K562 (cell line): ENCODE measurements around the gene MASP1. TPM values are rescaled to one million over a fixed set of nuclear protein-coding genes. Genes with fewer than 3 reads are reported as not detected.

Experiments used
- ATAC-seq: fragments of 200-7000 bp; cut with Tn5 transposase; 3 replicates; pipeline ENCODE4 v1.9.1; 2020; ENCODE audit warnings: moderate library complexity
- BruUV-seq: library from RNA; stranded (reverse); fragments of 400-500 nt; replicated peaks from 2 replicates; lab custom pipeline; 2021; lab: Mats Ljungman, UMichigan
- CTCF ChIA-PET: fragments of 300-600 bp; formaldehyde crosslinking; extraction: SDS; loops from one replicate; lab custom pipeline; 2021; ENCODE audit warnings: low intra/inter-chr PET ratio; lab: Yijun Ruan, JAX
- POLR2A ChIA-PET: fragments of 300-600, 350-650 bp; sonication (Branson Sonifier 250); formaldehyde crosslinking; extraction: SDS; loops from one replicate; lab custom pipeline; 2021; ENCODE audit warnings: antibody characterized with exemption, inconsistent platforms; lab: Yijun Ruan, JAX
- DNase-seq, 4 experiments: peaks; one replicate each; pipeline versions ENCODE4 v3.0.0 to v3.0.0-alpha.2; 2011 to 2018; ENCODE audit warnings: low spot score in 3 of 4, mixed read lengths in 3 of 4; ENCODE audit errors: extremely low read depth in 1 of 4
- FAIRE-seq: peaks from 2 replicates; lab custom pipeline; 2011; peaks lifted over from hg19 to GRCh38; lab: Jason Lieb, UNC
- H2AFZ ChIP-seq: 2 replicates; pipeline ENCODE4 v1.6.0; 2011; ENCODE audit warnings: low read depth, low read length, control low read depth, inconsistent platforms
- H3K27ac ChIP-seq: fragments of 200-600 bp; 3 replicates; pipeline ENCODE4 v1.8.0; 2011; ENCODE audit warnings: low read depth, mild to moderate bottlenecking, control low read depth, inconsistent platforms, low read length, moderate library complexity, mixed read lengths; ENCODE audit errors: extremely low read depth
- H3K27me3 ChIP-seq, 2 experiments: fragments of 300-600 bp in 1 of 2; 2 replicates in 1 of 2; 3 replicates in 1 of 2; pipeline versions ENCODE4 v1.6.0 to v1.8.0; 2011; ENCODE audit warnings: inconsistent platforms in 2 of 2, low read length in 2 of 2, mild to moderate bottlenecking in 1 of 2, mixed read lengths in 1 of 2, moderate library complexity in 1 of 2; ENCODE audit not compliant: control insufficient read depth in 2 of 2, insufficient read depth in 2 of 2
- H3K36me3 ChIP-seq: fragments of 300-600 bp; 3 replicates; pipeline ENCODE4 v1.8.0; 2011; ENCODE audit warnings: mild to moderate bottlenecking, low read length, inconsistent platforms; ENCODE audit not compliant: control insufficient read depth, insufficient read depth
- H3K4me1 ChIP-seq, 2 experiments: fragments of 200-600 bp in 1 of 2; replicated peaks in 1 of 2; 2 replicates in 1 of 2; 3 replicates in 1 of 2; pipeline versions ENCODE4 v1.5.1 to v1.8.0; 2011; ENCODE audit warnings: inconsistent platforms in 2 of 2, low read length in 2 of 2, mild to moderate bottlenecking in 1 of 2, mixed read lengths in 1 of 2, moderate library complexity in 1 of 2; ENCODE audit not compliant: control insufficient read depth in 2 of 2, insufficient read depth in 2 of 2
- H3K4me2 ChIP-seq: 2 replicates; pipeline ENCODE4 v1.6.1; 2011; ENCODE audit warnings: low read length, control low read depth, inconsistent platforms, mixed read lengths; ENCODE audit not compliant: insufficient read depth
- H3K4me3 ChIP-seq: fragments of 200-600 bp; sonication (generic), shearing (Covaris generic); 2 replicates; pipeline ENCODE4 v1.5.1; 2016; ENCODE audit warnings: control low read depth, inconsistent platforms
- H3K79me2 ChIP-seq: fragments of 200-600 bp; 3 replicates; pipeline ENCODE4 v1.8.0; 2011; ENCODE audit warnings: low read length, inconsistent platforms; ENCODE audit not compliant: control insufficient read depth, insufficient read depth
- H3K9ac ChIP-seq, 2 experiments: 2 replicates each; pipeline versions ENCODE4 v1.6.0 to v1.6.1; 2011; ENCODE audit warnings: low read depth in 2 of 2, low read length in 2 of 2, control low read depth in 1 of 2, inconsistent platforms in 1 of 2, mild to moderate bottlenecking in 1 of 2, mixed read lengths in 1 of 2; ENCODE audit not compliant: insufficient read depth in 1 of 2
- H3K9me1 ChIP-seq: one replicate; pipeline ENCODE4 v1.6.0; 2011; ENCODE audit warnings: inconsistent platforms, mild to moderate bottlenecking, low read length, moderate library complexity; ENCODE audit not compliant: control insufficient read depth, insufficient read depth
- H3K9me3 ChIP-seq: replicated peaks from 2 replicates; pipeline ENCODE4 v1.5.1; 2011; ENCODE audit warnings: low read depth, low read length, inconsistent platforms; ENCODE audit not compliant: control insufficient read depth, insufficient read depth
- H4K20me1 ChIP-seq: replicated peaks from 2 replicates; pipeline ENCODE4 v1.6.1; 2011; ENCODE audit warnings: low read length, inconsistent platforms, mixed read lengths; ENCODE audit not compliant: control insufficient read depth, insufficient read depth
- BRF1 ChIP-seq: IDR thresholded peaks from 3 replicates; pipeline ENCODE4 v1.6.1; 2011; ENCODE audit warnings: borderline replicate concordance, mild to moderate bottlenecking; ENCODE audit not compliant: insufficient read length; ENCODE audit errors: extremely low read depth
- CBX2 ChIP-seq: fragments of 200-600 bp; sonication (generic); IDR thresholded peaks from one replicate; pipeline ENCODE4 v1.6.1; 2012; ENCODE audit warnings: mild to moderate bottlenecking, low read length, inconsistent platforms; ENCODE audit not compliant: insufficient read depth, poor library complexity, severe bottlenecking
- CCAR2 ChIP-seq: fragments of 200-400 bp; formaldehyde crosslinking; IDR thresholded peaks from 2 replicates; pipeline ENCODE4 v1.6.1; 2017; ENCODE audit warnings: mild to moderate bottlenecking, low read depth, low read length
- L3MBTL2 ChIP-seq: fragments of 450-650 bp; IDR thresholded peaks from 2 replicates; pipeline ENCODE4 v1.6.1; 2016; ENCODE audit warnings: mild to moderate bottlenecking, moderate library complexity
- MCM3 ChIP-seq: fragments of 450-650 bp; IDR thresholded peaks from 2 replicates; pipeline ENCODE4 v1.6.1; 2016
- NR2F6 ChIP-seq: fragments of 450-650 bp; formaldehyde crosslinking; IDR thresholded peaks from 2 replicates; pipeline ENCODE4 v1.4.0; 2020; ENCODE audit warnings: mild to moderate bottlenecking
- RCOR1 ChIP-seq, 2 experiments: IDR thresholded peaks; 2 replicates each; pipeline ENCODE4 v1.6.1; 2012; ENCODE audit warnings: low read depth in 2 of 2, low read length in 2 of 2, borderline replicate concordance in 1 of 2, improper control_type of control experiment in 1 of 2
- ZNF140 ChIP-seq: fragments of 250-450 bp; sonication (Bioruptor Pico); IDR thresholded peaks from 2 replicates; pipeline ENCODE4 v1.8.0; 2021; ENCODE audit warnings: moderate library complexity, mild to moderate bottlenecking, inconsistent platforms
- WGBS: fragments of 100-300 bp; shearing (Covaris generic); methylation state at CpG from one replicate; pipeline ENCODE4 v1.1.6; 2016; ENCODE audit warnings: low coverage, mixed read lengths; ENCODE audit not compliant: insufficient coverage; ENCODE audit errors: missing lambda C conversion rate; 5-methylcytosine and 5-hydroxymethylcytosine counted together
- in situ Hi-C: fragments of 300-500 bp; cut with MboI; formaldehyde crosslinking; loops from 4 replicates; pipeline ENCODE4 v1.15.0; 2018; ENCODE audit warnings: inconsistent platforms, mixed read lengths
- intact Hi-C: fragments of 100-400 bp; cut with micrococcal nuclease; formaldehyde crosslinking; loops from 2 replicates; pipeline ENCODE4 v1.14.2; 2022
- polyA plus RNA-seq, 8 experiments: library from polyadenylated mRNA; depleted of rRNA in 4 of 8; stranded (reverse) in 5 of 8; unstranded in 3 of 8; fragments of >200 nt; fragmentation: Nextera tagmentation in 2 of 8; fragmentation: Illumina TruSeq in 1 of 8; extraction: Ambion mirVana in 2 of 8; extraction: Trizol in 1 of 8; gene quantifications; 2 replicates each; pipeline versions ENCODE4 v1.2.1 to v1.2.3, GENCODE V29; 2011 to 2014; ENCODE audit warnings: inconsistent platforms in 1 of 8, missing spikeins in 1 of 8
- total RNA-seq, 7 experiments: library from RNA; depleted of rRNA in 6 of 7; stranded (reverse); fragments of >200 nt in 6 of 7; fragmentation: Illumina TruSeq in 2 of 7; extraction: Trizol in 2 of 7; gene quantifications; 2 replicates each; pipeline versions ENCODE4 v1.2.1 to v1.2.3, GENCODE V29; 2011 to 2021; ENCODE audit warnings: low replicate concordance in 1 of 7
- TF ChIP-seq, protein P1 (sequence below): fragments of 250-450 bp; sonication (Bioruptor Pico); IDR thresholded peaks from 2 replicates; pipeline ENCODE4 v1.8.0; 2022; ENCODE audit warnings: inconsistent platforms
- TF ChIP-seq, protein P2 (sequence below): fragments of 450-650 bp; formaldehyde crosslinking; IDR thresholded peaks from 2 replicates; pipeline ENCODE4 v1.4.0; 2020; ENCODE audit warnings: mild to moderate bottlenecking, moderate library complexity
- TF ChIP-seq, protein P3 (sequence below): fragments of 450-650 bp; IDR thresholded peaks from 2 replicates; pipeline ENCODE4 v1.6.1; 2016; ENCODE audit warnings: low read depth

The MASP1 gene
- total and polyA plus RNA-seq, 9 of the 15 experiments (the other 6 are each of a cell fraction or from before 2014, with no cell fraction given) = 0.03 to 0.24 (median 0.20) TPM; not detected in 3

DNA sequence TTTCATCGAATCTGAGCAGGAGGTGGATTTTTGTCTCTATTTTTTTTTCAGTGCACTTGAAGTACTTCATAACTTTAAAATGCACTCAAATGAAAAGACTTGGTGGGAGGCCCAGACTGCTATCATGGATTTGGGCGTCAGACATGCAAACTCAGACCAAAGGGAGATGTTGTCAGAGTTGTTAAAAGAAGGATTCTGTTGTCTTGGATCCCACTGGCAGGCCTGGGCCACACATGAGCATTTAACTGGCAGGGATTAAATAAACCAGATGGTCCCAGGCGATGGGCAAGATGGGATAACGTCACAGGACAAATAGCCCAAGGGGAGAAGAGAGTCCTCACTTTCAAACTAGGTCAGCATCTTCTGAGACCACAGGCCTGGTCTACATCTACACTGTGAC, 78.8 kb downstream of the MASP1 start (continued):
- TF ChIP-seq, protein P1, sequence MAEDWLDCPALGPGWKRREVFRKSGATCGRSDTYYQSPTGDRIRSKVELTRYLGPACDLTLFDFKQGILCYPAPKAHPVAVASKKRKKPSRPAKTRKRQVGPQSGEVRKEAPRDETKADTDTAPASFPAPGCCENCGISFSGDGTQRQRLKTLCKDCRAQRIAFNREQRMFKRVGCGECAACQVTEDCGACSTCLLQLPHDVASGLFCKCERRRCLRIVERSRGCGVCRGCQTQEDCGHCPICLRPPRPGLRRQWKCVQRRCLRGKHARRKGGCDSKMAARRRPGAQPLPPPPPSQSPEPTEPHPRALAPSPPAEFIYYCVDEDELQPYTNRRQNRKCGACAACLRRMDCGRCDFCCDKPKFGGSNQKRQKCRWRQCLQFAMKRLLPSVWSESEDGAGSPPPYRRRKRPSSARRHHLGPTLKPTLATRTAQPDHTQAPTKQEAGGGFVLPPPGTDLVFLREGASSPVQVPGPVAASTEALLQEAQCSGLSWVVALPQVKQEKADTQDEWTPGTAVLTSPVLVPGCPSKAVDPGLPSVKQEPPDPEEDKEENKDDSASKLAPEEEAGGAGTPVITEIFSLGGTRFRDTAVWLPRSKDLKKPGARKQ (CRISPR knock-in tag) = no peak
- TF ChIP-seq RCOR1 (IDR thresholded peaks at IDR 0.05; ENCODE audit: borderline replicate concordance in 1 of 2, low read depth in 2 of 2, low read length in 2 of 2) (no peak), L3MBTL2 (no peak)
- TF ChIP-seq, protein P2, sequence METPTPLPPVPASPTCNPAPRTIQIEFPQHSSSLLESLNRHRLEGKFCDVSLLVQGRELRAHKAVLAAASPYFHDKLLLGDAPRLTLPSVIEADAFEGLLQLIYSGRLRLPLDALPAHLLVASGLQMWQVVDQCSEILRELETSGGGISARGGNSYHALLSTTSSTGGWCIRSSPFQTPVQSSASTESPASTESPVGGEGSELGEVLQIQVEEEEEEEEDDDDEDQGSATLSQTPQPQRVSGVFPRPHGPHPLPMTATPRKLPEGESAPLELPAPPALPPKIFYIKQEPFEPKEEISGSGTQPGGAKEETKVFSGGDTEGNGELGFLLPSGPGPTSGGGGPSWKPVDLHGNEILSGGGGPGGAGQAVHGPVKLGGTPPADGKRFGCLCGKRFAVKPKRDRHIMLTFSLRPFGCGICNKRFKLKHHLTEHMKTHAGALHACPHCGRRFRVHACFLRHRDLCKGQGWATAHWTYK = no peak
- TF ChIP-seq, all 486 proteins: peak for 0

DNA sequence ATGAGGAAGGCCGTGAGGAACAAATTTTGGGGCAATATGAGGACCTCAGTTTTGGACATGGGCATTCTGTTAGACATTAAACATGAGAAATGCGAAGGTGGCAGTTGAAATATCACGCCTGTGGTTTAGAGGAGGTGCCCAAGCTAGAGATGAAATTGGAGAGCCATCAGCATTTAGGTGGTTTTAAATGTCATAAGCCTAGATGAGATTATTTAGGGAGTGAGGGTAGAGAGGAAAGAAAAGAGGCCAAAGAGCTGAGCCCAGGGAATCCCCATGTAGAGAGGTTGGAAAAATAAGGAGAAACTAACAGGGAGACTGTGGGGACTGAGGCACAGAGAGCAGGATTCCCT, 79.4 kb downstream of the MASP1 start:
- in situ Hi-C loops (no loop called here), intact Hi-C loops (no loop called here)
- no peaks in the 10 kb centered on the region for H3K36me3 ChIP-seq
- no peak for FAIRE-seq
- no TSS peak for BruUV-seq
- H3K4me1 ChIP-seq = peaks cover 0 to 7% of the 10 kb centered on the region in 2 experiments; a peak in 2 of 5 replicates
- peaks cover 7 to 13% of the 10 kb centered on the region in 2 experiments; a peak in 3 of 5 replicates for H3K27me3 ChIP-seq
- no peak overlapping the region for H2AFZ ChIP-seq
- no peaks in the 10 kb centered on the region for H3K9me1 ChIP-seq
- POLR2A ChIA-PET = no interaction called here
- H4K20me1 ChIP-seq = no peaks in the 10 kb centered on the region
- no peak for ATAC-seq
- H3K9ac ChIP-seq = no peak overlapping the region
- H3K27ac ChIP-seq = no peak overlapping the region
- no peaks in the 10 kb centered on the region for H3K79me2 ChIP-seq
- H3K4me3 ChIP-seq = no peak overlapping the region
- CTCF ChIA-PET = no interaction called here
- DNase-seq = no peak
- WGBS = 6% methylated on average over 3 of the region's 3 CpGs
- H3K4me2 ChIP-seq = no peak overlapping the region
- no peaks in the 10 kb centered on the region; the same call in 1 of the 2 replicates for H3K9me3 ChIP-seq
- no peak for TF ChIP-seq CCAR2
- no peak for TF ChIP-seq ZNF140 (CRISPR knock-in tag)
- TF ChIP-seq, protein P3, sequence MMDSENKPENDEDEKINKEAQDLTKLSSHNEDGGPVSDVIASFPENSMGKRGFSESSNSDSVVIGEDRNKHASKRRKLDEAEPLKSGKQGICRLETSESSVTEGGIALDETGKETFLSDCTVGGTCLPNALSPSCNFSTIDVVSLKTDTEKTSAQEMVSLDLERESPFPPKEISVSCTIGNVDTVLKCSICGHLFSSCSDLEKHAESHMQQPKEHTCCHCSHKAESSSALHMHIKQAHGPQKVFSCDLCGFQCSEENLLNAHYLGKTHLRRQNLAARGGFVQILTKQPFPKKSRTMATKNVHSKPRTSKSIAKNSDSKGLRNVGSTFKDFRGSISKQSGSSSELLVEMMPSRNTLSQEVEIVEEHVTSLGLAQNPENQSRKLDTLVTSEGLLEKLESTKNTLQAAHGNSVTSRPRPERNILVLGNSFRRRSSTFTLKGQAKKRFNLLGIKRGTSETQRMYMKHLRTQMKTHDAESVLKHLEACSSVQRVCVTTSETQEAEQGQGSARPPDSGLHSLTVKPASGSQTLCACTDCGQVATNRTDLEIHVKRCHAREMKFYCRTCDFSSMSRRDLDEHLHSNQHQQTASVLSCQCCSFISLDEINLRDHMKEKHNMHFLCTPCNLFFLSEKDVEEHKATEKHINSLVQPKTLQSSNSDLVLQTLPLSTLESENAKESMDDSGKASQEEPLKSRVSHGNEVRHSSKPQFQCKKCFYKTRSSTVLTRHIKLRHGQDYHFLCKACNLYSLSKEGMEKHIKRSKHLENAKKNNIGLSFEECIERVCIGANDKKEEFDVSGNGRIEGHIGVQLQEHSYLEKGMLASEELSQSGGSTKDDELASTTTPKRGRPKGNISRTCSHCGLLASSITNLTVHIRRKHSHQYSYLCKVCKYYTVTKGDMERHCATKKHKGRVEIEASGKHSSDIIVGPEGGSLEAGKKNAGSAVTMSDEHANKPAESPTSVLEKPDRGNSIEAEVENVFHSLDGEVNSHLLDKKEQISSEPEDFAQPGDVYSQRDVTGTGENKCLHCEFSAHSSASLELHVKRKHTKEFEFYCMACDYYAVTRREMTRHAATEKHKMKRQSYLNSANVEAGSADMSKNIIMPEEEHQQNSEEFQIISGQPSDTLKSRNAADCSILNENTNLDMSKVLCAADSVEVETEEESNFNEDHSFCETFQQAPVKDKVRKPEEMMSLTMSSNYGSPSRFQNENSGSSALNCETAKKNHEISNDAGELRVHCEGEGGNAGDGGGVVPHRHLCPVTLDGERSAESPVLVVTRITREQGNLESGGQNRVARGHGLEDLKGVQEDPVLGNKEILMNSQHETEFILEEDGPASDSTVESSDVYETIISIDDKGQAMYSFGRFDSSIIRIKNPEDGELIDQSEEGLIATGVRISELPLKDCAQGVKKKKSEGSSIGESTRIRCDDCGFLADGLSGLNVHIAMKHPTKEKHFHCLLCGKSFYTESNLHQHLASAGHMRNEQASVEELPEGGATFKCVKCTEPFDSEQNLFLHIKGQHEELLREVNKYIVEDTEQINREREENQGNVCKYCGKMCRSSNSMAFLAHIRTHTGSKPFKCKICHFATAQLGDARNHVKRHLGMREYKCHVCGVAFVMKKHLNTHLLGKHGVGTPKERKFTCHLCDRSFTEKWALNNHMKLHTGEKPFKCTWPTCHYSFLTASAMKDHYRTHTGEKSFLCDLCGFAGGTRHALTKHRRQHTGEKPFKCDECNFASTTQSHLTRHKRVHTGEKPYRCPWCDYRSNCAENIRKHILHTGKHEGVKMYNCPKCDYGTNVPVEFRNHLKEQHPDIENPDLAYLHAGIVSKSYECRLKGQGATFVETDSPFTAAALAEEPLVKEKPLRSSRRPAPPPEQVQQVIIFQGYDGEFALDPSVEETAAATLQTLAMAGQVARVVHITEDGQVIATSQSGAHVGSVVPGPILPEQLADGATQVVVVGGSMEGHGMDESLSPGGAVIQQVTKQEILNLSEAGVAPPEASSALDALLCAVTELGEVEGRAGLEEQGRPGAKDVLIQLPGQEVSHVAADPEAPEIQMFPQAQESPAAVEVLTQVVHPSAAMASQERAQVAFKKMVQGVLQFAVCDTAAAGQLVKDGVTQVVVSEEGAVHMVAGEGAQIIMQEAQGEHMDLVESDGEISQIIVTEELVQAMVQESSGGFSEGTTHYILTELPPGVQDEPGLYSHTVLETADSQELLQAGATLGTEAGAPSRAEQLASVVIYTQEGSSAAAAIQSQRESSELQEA = no peak
- no peak for TF ChIP-seq NR2F6 (CRISPR knock-in tag)
- no peak for TF ChIP-seq MCM3
- no peak for TF ChIP-seq BRF1
- TF ChIP-seq CBX2 = no peak
